Measurements from ENCODE around the gene SIRPA.

The SIRPA gene

DNA sequence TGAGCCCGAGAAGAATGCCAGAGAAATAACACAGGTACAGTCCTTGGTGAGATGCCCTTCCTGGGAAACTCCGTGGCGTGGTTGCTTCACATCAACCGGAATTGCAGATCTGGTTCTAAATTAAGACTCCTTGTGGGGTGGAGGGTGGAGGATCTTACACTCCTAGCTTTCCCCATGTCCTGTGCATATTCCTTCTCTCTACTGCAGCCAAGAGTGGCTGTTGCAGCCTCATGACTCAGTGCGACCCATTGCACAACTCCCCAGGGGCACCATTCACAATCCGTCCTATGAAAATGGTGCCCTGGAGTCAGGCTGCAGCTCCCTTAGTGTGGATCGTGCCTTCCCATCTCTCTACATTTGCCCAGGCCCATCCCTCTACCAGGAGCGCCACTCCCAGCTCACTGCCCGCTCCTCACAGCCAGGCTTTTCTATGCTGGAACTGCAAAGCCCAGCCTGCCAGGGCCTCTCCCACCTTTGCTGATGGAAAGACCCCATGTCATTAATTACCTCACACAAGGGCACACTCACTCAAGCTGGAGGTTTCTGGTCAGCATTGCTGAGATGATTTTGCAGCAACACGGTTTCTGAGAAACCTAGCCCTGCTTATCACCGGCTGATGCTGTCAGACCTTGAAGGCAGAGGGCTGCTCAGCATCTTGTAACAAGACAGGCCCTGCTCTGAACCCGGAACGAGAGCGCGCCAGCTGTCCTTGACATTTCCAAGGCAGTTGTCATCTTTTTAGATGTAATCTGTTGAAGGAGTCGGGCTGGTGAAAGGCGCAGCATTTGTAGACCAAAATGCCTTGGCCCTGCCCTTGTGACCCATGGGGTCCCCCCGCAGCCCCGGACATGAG lies 39.7 kb downstream of the SIRPA start:
- DNase-seq, result no peak

DNA sequence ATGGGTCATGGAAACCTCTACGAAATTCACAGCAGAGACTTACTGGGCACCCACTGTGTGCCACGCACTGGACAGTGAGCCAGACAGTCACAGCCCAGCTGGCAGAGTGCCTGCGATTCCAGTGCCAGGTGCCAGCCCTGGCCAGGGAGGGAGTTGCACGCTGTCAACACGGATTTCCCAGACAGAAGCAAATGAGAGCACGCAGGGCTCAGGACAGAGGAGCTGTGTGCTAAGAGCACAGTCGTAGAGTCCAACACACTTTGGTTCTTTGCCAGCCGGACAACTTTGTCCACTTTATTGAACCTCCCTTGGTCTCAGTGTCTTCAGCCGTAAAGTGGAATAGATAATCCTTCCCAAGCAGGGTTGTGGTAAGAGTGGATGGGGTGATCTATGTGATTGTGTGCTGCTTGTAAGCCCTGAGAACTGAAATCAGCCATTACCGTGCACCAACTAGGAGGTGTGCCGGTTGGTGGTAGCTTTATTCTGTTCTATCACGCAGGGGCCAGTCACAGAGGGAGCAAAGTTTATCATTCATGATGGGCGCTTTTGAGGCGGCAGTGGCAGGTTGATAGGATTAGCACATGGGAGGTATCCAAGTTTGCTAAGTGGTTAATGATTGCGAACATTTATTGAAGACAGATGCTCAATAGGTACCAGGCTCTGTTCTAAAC lies 40.6 kb downstream of the SIRPA start:
- DNase-seq, result no peak

DNA sequence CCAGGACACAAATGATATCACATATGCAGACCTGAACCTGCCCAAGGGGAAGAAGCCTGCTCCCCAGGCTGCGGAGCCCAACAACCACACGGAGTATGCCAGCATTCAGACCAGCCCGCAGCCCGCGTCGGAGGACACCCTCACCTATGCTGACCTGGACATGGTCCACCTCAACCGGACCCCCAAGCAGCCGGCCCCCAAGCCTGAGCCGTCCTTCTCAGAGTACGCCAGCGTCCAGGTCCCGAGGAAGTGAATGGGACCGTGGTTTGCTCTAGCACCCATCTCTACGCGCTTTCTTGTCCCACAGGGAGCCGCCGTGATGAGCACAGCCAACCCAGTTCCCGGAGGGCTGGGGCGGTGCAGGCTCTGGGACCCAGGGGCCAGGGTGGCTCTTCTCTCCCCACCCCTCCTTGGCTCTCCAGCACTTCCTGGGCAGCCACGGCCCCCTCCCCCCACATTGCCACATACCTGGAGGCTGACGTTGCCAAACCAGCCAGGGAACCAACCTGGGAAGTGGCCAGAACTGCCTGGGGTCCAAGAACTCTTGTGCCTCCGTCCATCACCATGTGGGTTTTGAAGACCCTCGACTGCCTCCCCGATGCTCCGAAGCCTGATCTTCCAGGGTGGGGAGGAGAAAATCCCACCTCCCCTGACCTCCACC lies 42.2 kb downstream of the SIRPA start:
- DNase-seq, result no peak

DNA sequence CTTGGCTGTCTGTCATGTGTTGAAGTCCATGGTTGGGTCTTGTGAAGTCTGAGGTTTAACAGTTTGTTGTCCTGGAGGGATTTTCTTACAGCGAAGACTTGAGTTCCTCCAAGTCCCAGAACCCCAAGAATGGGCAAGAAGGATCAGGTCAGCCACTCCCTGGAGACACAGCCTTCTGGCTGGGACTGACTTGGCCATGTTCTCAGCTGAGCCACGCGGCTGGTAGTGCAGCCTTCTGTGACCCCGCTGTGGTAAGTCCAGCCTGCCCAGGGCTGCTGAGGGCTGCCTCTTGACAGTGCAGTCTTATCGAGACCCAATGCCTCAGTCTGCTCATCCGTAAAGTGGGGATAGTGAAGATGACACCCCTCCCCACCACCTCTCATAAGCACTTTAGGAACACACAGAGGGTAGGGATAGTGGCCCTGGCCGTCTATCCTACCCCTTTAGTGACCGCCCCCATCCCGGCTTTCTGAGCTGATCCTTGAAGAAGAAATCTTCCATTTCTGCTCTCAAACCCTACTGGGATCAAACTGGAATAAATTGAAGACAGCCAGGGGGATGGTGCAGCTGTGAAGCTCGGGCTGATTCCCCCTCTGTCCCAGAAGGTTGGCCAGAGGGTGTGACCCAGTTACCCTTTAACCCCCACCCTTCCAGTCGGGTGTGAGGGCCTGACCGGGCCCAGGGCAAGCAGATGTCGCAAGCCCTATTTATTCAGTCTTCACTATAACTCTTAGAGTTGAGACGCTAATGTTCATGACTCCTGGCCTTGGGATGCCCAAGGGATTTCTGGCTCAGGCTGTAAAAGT lies 43.5 kb downstream of the SIRPA start:
- no peak for DNase-seq

DNA sequence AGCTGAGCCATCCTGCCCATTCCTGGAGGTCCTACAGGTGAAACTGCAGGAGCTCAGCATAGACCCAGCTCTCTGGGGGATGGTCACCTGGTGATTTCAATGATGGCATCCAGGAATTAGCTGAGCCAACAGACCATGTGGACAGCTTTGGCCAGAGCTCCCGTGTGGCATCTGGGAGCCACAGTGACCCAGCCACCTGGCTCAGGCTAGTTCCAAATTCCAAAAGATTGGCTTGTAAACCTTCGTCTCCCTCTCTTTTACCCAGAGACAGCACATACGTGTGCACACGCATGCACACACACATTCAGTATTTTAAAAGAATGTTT lies 44.0 kb downstream of the SIRPA start:
- no peak for DNase-seq

DNA sequence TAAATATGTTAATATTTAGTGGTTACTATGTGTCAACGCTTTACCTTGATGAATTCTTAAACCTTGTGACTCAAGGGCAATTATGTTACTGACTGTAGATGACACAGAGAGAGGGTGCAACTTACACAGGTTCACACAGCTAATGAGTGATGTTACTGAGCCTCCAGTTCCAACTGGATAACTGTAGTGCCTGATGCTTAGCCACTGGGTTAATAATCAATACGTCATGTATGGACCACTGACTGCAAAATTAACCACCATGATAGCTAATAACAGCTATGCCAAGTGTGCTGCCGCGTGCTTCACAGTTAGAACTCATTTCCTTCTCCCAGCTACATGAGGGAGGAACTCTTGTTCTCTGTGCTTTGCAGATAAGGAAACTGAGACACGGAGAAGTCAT lies 45.4 kb downstream of the SIRPA start:
- DNase-seq, result no peak

DNA sequence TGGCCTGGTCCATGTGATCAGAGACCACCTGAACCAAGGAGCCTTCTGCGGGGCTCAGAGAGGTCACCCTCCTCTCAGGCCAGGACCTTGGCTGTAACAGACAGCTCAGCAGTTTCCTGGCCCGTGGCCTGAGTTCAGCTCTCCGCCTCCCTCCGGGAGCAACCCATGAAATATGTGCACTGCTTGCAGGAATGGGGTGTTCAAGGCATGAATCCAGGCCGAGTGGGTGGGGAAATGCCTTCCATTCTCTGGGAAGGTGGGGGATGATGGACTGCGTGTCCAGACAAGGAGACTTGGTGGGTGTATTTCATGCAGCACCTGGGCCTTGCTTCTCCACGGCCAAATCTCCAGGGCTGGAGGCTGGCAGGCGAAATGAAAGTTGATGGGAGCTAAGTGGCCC lies 46.0 kb downstream of the SIRPA start:
- no peak for DNase-seq

DNA sequence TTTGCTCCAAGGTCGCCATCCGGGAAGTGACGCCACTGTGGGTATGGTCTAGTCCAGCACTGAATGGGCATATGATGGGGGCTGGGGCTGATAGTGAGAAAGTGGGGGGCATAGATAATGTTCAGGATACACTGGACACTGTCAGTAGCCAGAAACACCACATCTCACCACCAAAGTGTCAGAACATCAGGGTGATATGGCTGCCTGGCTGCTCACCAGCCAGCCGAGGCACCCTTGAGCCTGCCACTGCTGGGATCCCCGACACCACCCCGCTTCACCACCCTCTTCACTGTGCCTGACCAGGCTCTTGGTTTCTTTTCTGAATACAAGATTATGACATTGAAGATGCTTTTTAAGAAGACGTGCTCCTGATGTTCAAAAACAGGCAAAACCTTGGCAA lies 46.9 kb downstream of the SIRPA start:
- no peak for DNase-seq

DNA sequence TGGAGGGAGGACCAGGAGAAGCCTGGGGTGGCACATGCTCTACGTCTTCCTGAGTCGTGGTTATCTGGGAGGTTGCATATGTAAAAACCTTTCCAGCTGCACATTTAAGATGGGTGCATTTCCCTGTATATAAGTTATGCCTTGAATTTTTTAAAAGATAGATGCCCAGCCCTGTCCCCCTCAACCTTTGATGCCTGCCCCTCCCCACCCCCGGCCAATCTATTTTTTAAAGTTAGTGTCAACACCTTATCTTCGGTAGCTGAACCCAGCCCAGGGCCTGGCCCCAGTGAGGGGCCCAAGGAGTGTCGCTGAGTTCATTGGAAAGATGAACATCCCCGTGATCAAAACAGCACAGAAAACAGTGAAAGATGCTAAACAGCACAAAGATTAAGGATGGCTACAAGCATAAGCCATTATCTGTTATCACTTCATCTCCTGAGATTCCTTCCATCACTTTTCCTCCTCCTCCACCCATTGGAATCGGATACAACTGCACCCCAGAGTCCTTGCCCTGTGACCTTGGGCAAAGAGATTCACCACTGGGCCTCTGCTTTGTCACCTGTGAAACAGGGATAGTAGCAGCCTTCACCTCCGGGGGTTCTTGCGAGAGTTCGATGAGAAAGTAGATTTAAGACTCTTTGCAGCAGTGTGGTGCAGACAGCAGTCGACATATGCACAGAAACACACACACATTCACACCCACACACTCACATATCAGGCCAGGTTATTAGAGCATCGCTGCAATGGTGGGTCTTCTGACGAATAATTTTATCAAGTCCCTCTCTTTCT lies 47.5 kb downstream of the SIRPA start:
- DNase-seq, result no peak

DNA sequence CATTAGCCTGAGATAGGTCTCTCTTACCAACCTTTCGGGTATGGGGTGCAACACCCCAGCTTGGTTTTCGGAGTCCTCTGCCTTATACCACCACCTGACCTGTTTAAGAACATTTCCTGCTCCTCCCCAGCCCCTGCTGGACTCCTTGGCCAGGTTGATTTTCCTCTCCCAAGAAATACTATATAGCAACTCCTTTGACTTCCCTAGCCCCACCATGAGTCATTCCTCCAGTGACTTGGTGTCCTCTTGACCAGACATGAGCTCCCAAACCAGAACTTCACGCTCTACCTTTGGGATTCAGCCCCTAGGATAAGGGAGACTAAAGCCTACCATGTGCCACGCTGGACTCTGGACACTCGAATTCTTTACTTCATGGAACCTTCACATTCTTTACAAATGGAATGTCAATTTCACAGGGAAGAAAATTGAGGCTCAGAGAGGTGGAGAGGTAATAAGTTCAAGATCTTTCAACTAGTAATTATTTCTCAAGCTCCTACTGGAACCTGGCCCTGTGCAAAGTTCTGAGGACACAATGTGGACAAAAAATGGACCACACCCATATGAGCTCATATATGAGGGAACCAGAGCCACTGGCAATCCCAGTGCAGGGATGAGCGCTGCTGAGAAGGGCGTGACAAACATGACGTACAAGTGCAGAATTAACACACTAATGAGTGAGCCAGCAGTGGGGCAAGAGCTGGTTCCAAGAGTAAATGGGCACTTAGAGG lies 48.2 kb downstream of the SIRPA start:
- DNase-seq, result no peak

DNA sequence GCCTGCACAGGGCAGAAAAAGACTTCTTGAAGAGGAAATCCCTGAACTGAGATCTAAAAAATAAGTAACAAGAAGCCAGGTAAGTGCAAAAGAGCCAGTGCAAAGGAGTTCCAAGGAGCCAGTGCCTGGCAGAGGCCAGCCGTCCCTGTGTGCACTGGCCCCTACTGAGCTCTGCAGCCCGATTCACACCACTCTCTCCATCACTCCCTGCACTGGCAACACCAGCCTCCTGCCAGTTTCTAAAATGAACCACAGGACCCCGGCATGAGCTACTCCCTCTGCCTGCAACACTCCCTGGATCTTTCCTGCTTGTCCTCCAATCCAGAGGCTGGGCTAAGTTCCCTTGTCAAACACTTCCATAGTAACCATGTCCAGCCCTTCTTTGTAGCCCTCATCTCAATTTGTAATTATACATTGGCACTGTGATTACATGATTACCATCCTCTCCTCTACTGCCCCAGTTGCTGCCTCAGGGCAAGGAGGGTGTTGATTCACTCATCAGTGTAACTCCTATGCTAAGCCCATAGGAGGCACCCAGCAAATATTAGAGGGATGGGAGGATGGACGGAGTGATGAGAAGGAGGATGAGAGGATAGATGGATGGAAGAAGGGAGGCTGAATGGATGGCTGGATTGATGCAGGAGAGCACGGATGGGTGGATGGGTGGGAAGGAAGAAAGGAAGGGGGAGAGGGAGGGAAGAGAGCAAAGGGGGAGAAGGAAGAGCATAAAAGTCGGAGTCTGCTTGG lies 49.3 kb downstream of the SIRPA start:
- no peak for DNase-seq

DNA sequence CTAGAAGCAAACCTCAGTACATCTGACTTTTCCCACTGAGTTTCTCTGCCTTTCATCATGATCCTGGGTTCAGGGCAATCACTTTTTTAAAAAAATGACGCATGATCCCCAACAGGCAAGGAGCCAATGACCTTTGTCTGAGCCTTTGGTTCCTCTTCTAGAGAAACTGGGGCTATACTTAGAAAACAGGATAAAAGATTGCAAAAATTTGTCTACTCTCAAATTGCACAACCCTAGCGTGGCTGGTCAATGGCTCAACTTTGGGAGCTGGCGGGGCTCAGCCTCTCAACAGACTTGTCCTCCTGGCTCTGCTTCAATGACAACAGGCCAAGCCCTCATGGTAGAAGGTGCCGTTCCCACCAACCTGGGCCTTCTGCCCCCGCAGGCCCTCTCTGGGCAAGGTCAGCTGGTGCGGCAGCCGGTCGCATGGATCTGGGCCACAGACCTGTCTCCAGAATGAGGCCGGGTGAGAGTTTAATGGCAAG lies 50.0 kb downstream of the SIRPA start:
- no peak for DNase-seq

DNA sequence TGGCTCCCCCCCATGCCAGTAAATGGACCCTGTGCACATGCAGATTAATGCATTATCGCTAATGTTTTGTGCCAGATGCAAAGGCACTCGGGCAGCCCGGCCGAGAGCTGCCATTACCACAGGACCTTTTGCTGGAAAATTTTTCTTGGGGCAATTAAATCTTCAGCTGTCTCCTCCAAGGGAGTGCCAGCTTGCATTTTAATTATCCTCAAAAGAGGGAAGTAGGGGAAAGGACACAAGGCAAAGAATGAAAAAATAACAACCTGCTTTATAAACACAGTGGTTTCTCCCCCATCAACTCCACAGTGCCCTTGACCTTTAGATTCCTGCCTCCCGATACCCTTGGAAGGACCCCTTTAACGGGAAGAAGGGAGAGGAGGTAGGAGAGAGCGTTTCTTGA lies 50.5 kb downstream of the SIRPA start:
- DNase-seq, result no peak

DNA sequence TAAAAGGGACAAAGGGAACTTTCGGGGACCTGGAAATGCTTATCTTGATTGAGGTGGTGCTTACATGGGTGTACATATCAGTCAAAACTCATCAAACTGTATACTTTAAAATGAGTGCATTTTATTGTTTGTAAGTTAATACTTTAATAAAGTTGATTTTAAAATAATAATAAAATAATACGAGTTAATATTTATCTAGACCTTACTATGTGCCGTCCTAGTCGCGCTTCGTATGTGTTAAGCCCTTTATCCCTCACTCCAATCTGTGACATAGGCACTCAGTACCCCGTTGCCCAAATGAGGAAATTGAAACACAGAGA lies 51.2 kb downstream of the SIRPA start:
- no peak for DNase-seq

DNA sequence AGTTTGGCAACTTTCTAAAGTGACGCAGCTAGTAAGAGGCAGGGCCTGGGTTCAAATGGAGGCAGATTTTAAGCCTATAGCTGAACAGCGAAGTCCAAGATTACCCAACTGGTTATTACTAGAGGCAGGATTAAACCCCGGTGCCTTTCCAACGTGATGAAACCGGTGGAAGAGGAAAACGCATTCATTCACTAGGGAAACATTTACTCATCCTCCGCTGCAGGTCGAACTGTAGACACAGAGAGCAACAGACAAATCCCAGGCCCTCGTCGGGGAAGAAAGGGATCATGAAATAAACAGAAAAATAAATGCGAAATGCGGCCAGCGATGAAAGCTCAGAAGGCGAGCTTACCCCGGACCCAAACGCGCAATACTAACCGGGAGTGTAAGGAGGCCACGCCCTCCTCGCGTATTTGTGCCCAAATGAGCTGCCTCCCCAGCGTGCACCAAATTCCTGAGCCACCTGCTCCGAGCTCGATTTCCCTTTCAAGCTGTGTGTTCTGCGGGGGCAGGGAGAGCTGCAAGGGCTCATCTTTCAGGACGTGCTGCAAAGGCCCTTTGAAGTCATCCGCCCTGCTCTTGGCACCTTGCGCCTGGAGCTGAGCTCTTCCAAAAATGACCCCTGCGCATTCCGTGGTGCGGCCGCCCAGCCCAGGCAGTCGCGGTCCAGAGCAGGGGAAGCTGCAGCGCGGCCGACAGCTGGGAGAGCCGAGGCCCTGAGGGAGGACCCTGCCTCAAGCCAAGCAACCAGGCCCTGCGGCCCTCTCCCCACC lies 51.7 kb downstream of the SIRPA start:
- DNase-seq, result no peak

DNA sequence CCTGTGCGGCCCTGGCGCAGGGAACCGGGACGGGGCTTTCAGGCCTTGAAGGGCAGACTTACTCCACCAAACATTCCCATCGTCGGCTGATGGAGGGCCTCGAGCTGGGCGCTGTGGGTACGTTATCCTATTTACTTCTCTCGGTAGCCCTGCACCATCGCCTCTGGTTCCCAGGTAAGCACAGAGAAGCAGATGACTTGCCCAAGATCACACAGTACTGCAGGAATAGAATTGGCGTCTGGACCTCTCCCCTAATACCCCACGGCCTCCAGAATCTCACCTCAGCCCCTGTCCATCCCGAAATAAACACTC lies 52.3 kb downstream of the SIRPA start:
- no peak for DNase-seq

DNA sequence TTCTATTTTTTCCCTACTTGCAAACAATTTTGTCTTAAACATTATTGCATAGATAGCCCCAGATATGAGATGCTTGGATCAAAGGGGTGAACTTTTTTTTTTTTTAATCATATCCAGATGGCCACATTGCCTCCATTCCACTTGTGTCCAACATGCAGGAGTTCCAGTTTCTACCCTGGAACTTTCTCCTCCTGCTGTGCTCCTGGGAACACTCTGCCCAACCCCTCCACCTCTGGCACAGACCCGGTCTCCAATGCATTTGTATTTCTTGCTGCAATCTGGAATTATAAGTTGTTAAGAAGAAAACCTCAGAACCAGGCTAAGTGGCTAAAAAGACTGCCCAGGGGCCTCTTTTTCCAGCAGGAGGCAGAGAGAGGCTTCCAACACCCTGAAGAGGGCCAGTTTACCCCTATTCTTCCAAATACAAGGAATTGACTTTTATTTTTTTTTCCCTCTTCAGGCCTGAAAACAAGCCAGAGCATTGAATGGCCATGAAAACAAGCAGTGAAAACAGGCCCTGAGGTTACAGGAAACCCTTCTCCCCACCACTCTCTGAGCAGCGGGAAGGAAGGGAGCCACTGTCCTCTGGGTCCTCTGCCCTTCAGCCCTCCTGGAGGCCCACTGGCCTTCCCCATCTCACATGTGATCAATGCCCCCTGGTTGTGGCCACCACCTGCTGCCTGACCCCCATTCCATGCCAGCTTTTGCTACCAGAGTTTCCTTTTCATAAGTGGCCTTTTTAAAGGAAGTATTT lies 54.3 kb downstream of the SIRPA start:
- DNase-seq, result no peak

DNA sequence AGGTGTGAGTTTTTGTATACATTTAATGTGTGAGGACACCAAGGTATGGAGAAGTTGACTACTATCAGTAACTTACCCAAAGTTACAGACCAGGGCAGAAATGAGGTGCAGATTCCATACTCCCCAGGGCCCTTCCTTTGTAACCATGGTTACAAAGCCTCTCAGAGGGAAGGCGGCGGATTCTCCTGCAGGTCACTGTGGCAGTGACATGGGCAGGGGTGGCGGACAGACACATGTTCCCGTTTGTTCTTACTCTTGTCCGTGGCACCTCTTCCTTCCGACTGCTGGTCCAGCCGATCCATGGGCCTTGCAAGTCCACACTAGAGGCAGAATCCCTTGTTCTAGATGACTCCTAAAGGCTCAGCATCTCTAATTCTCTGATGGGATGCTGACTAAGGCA lies 55.6 kb downstream of the SIRPA start:
- no peak for DNase-seq

DNA sequence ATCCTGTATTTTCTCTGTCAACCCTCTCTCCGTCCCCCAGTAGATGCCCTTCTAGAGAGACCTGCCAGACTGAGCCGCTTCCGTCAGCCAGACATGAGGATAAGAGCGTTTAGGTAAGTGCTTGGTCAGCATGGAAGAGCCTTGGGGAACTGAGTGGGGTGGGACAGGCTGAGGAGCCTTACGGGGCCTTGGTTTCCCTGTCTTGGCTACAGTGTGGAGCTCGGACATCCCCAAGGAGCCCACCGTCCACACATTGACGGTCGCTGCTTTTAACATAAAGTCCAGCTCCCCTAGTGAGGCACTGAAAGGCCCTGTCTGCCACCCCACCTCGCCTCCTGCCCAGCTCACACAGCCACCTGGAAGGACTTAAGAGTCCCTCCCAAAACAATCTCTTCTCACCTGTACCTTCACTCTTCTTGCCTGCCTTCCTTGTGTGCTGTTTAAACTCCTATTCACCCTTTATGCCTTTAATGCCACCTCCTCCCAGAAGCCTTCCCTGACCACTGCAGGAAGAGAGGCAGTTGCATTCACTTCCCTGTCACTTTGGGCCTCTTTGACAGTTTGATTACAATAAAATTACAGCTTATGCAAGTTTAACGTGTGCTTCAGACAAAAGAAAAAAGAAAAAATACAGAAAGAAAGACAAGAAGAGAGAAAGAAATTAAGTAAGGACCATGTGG lies 56.4 kb downstream of the SIRPA start:
- no peak for DNase-seq

All from T-helper 1 cell (primary cell).